ENCODE results near the gene SFRP2. TPM values are rescaled to one million over a fixed set of nuclear protein-coding genes. Genes with fewer than 3 reads are reported as not detected.

The SFRP2 gene, protein sequence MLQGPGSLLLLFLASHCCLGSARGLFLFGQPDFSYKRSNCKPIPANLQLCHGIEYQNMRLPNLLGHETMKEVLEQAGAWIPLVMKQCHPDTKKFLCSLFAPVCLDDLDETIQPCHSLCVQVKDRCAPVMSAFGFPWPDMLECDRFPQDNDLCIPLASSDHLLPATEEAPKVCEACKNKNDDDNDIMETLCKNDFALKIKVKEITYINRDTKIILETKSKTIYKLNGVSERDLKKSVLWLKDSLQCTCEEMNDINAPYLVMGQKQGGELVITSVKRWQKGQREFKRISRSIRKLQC
- total RNA-seq (2022) (not detected in 2 replicates), Bru-seq, nascent RNA (not detected), BruChase-seq, experiment 1, labeled RNA remaining after a 6-hour chase (not detected), BruChase-seq, experiment 2, labeled RNA remaining after a 2-hour chase (not detected)
- long read RNA-seq = 0 reads

- Mint-ChIP-seq H3K27ac (ENCODE audit: unreplicated experiment) (no peak within 1 kb of the TSS), H3K4me1 (ENCODE audit: low read depth, unreplicated experiment) (peaks cover 6% of the 10 kb centered on the region), H3K27me3 (ENCODE audit: unreplicated experiment) (peaks cover 31% of the 10 kb centered on the region), H3K9me3 (ENCODE audit: low read depth, unreplicated experiment) (no peaks in the 10 kb centered on the region), H3K4me3 (ENCODE audit: low read depth, unreplicated experiment) (no peak within 1 kb of the TSS), H3K36me3 (ENCODE audit: insufficient read depth, unreplicated experiment) (no peaks in the 10 kb centered on the region)
- intact Hi-C loops (cut with micrococcal nuclease; ENCODE audit: unreplicated experiment) = loop anchor here (5.0 to 10.0 kb wide), 2 partner anchors 256 to 344 kb away; no protein-coding TSS in a partner anchor
- no peak for DNase-seq
- BruUV-seq (replicated peaks) = no TSS peak
- CTCF ChIA-PET = no interaction called here
- no peak for TF ChIP-seq CTCF (IDR thresholded peaks at IDR 0.05; ENCODE audit: unreplicated experiment)
Measured at GRCh38 chr4:153788413-153789276, at the start of gene SFRP2. Gene SFRP2 (minus strand): TSS chr4:153789083. CDS start chr4:153788835, 248 bp downstream.

DNA sequence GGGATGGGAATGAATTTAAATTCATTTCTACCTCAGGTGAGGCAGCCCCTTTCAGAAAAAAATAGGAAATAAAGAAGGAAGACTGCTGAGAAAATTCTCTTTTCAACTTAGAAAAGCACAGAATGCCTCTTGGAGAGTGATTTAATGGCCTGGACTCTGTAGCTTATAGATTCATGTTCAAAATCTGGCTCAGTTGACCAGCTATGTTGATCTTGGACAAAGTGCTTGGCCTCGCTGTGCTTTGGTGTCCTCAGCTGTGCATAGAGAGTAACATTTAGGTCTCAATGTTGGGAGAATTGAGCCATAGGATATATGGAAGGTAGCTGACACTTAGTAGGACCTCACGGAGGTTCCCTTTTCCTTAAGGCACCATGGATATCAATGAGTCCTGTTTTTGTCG, 49.7 kb upstream of the SFRP2 start:
- Mint-ChIP-seq H3K4me3 (ENCODE audit: low read depth, unreplicated experiment) (no peak overlapping the region), H3K9me3 (ENCODE audit: low read depth, unreplicated experiment) (no peaks in the 10 kb centered on the region), H3K4me1 (ENCODE audit: low read depth, unreplicated experiment) (no peaks in the 10 kb centered on the region), H3K27ac (ENCODE audit: unreplicated experiment) (no peak overlapping the region), H3K36me3 (ENCODE audit: insufficient read depth, unreplicated experiment) (no peaks in the 10 kb centered on the region), H3K27me3 (ENCODE audit: unreplicated experiment) (no peaks in the 10 kb centered on the region)
- CTCF ChIA-PET = no interaction called here
- TF ChIP-seq CTCF (IDR thresholded peaks at IDR 0.05; ENCODE audit: unreplicated experiment) = no peak
- no TSS peak for BruUV-seq (replicated peaks)
- intact Hi-C loops (cut with micrococcal nuclease; ENCODE audit: unreplicated experiment) = no loop called here
- DNase-seq = no peak

GRCh38 chr4:153834901-153835300, 46.0 kb upstream of the SFRP2 start:
- CTCF ChIA-PET = no interaction called here

More at GRCh38 chr4:153834901-153835300, 46.0 kb upstream of the SFRP2 start:
- Mint-ChIP-seq H3K9me3 (ENCODE audit: low read depth, unreplicated experiment) (no peaks in the 10 kb centered on the region), H3K27me3 (ENCODE audit: unreplicated experiment) (peaks cover 17% of the 10 kb centered on the region), H3K4me3 (ENCODE audit: low read depth, unreplicated experiment) (no peak overlapping the region), H3K36me3 (ENCODE audit: insufficient read depth, unreplicated experiment) (no peaks in the 10 kb centered on the region), H3K27ac (ENCODE audit: unreplicated experiment) (no peak overlapping the region), H3K4me1 (ENCODE audit: low read depth, unreplicated experiment) (no peaks in the 10 kb centered on the region)
- intact Hi-C loops (cut with micrococcal nuclease; ENCODE audit: unreplicated experiment) = no loop called here
- no peak for TF ChIP-seq CTCF (IDR thresholded peaks at IDR 0.05; ENCODE audit: unreplicated experiment)
- no TSS peak for BruUV-seq (replicated peaks)
- DNase-seq = no peak
